Left lung (tissue), 10 donors: ENCODE measurements around the gene ZNF514. TPM values are rescaled to one million over a fixed set of nuclear protein-coding genes. Genes with fewer than 3 reads are reported as not detected.

ENCODE experiments used
- ATAC-seq: fragments of 200-7000 bp; cut with Tn5 transposase; one replicate; pipeline ENCODE4 v1.9.1; 2020; ENCODE audit warnings: moderate library complexity
- DNase-seq, 4 donors: peaks; one replicate each; pipeline ENCODE4 v3.0.0-alpha.2; 2013 to 2020
- H3K27ac ChIP-seq, 2 donors: fragments of 200-600 bp; sonication (generic) in 1 of 2; one replicate each; pipeline versions ENCODE4 v1.5.0 to v1.8.0; 2020 to 2021
- H3K27me3 ChIP-seq, 2 donors: fragments of 200-600 bp; sonication (generic) in 1 of 2; one replicate each; pipeline versions ENCODE4 v1.5.0 to v1.8.0; 2020 to 2021
- H3K36me3 ChIP-seq, 2 donors: fragments of 200-600 bp; sonication (generic) in 1 of 2; one replicate each; pipeline versions ENCODE4 v1.5.0 to v1.8.0; 2020 to 2021
- H3K4me1 ChIP-seq, 2 donors: fragments of 200-600 bp; one replicate each; pipeline ENCODE4 v1.8.0; 2021
- H3K4me3 ChIP-seq, 2 donors: fragments of 200-600 bp; sonication (generic) in 1 of 2; one replicate each; pipeline versions ENCODE4 v1.5.0 to v1.8.0; 2020 to 2021; ENCODE audit warnings: mild to moderate bottlenecking in 1 of 2
- H3K9me3 ChIP-seq, 2 donors: fragments of 200-600 bp; sonication (generic) in 1 of 2; one replicate each; pipeline versions ENCODE4 v1.5.0 to v1.8.0; 2020 to 2021
- intact Hi-C, 2 donors: fragments of 100-400 bp; cut with DNase I; formaldehyde crosslinking; loops; one replicate each; pipeline versions ENCODE4 v1.11.2 to v1.14.2; 2022
- polyA plus RNA-seq, 6 donors: library from polyadenylated mRNA; unstranded; fragments of 120-200 nt; gene quantifications; one replicate each; pipeline ENCODE4 v1.2.1, GENCODE V29; 2013; ENCODE audit not compliant: insufficient read length in 6 of 6
- total RNA-seq, 2 donors: library from RNA; stranded (reverse); fragmentation: NEBNext Ultra II Directional; extraction: Animal tissue kit (Norgen Biotek cat#: 25700); gene quantifications; one replicate each; pipeline ENCODE4 v1.2.1, GENCODE V29; 2021
- TF ChIP-seq, protein P1 (sequence below), 2 donors: fragments of 200-600 bp; sonication (generic) in 1 of 2; IDR thresholded peaks; one replicate each; pipeline versions ENCODE4 v1.5.0 to v1.8.0; 2021; ENCODE audit warnings: antibody characterized with exemption in 2 of 2
- donor health status: DM: no; HTN: yes; CAD: no.
- donor health status: DM: no; HTN: no; CAD: no.

Gene ZNF514
- total and polyA plus RNA-seq, 8 donors: 12.9 to 50.5 (median 39.3) TPM

DNA sequence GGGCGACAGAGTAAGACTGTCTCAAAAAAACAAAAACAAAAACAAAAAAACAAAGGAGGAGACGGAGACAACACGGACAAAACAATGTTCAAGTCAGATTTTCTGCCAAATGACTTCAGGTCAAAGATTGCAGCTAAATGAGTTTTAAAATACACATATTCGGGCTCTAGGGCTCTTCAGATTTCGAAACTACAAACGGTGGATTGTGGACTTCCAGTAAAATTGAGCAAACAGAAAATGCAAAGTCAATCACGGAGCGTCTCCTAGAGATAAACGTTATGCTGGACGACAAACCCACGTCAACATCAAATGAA, 38.6 kb downstream of the ZNF514 start:
- Histone ChIP-seq H3K27ac (peak overlapping the region; percentile 94 to 95), H3K9me3 (no peaks in the 10 kb centered on the region), H3K4me1 (peaks cover 10 to 27% of the 10 kb centered on the region in 2 donors), H3K36me3 (peaks cover 0 to 10% of the 10 kb centered on the region in 2 donors), H3K27me3 (no peaks in the 10 kb centered on the region), H3K4me3 (peak overlapping the region; percentile 76 to 95)
- DNase-seq: no peak
- TF ChIP-seq, protein P1, sequence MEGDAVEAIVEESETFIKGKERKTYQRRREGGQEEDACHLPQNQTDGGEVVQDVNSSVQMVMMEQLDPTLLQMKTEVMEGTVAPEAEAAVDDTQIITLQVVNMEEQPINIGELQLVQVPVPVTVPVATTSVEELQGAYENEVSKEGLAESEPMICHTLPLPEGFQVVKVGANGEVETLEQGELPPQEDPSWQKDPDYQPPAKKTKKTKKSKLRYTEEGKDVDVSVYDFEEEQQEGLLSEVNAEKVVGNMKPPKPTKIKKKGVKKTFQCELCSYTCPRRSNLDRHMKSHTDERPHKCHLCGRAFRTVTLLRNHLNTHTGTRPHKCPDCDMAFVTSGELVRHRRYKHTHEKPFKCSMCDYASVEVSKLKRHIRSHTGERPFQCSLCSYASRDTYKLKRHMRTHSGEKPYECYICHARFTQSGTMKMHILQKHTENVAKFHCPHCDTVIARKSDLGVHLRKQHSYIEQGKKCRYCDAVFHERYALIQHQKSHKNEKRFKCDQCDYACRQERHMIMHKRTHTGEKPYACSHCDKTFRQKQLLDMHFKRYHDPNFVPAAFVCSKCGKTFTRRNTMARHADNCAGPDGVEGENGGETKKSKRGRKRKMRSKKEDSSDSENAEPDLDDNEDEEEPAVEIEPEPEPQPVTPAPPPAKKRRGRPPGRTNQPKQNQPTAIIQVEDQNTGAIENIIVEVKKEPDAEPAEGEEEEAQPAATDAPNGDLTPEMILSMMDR (IDR thresholded peaks at IDR 0.05): no peak
- peak; percentile 51 for ATAC-seq
- intact Hi-C loops: no loop called here

DNA sequence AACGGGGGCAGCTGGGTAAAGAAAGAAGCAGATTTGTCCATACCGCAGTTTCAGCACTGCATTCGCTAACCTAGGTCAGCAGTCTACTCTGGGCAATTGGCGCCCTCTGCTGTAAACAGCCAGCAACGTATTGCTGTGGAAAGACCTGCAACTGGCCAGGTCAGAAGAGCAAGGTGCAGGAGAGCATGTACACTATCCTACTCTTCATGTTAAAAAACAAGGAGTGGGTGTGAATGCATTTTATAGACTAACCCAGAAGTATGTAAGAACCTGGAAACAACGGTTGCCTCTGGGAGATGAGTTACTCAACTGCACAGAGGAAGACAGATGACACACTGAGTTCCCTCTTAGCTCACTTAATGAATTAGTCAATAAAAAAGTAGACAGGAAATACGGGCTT, 44.2 kb downstream of the ZNF514 start:
- intact Hi-C loops: loop anchor here in 1 of 2 donors (10.0 kb wide), 1 partner anchor 91 kb away; the partner anchor contains the start of gene MAL
- TF ChIP-seq, protein P1 (IDR thresholded peaks at IDR 0.05): peak; percentile 61 to 68
- peak; percentile 99 for ATAC-seq

DNA sequence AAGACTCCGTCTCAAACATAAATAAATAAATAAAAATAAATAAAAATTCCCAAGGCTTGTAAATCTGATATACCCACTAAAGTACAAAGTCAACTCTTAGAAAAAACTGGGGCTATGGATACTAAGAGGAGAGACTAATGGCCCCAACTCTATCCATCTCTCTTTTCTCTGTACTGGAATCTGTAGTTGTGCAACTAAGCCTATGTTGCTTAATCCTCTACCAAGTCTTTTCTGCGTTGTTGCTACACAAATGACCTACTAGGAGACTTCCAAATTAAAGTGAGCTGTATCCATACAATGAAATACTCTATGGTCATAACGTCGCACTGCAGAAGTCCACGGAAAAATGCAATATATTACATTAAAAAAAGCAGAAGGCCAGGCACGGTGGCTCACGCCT, 46.2 kb downstream of the ZNF514 start:
- Histone ChIP-seq H3K36me3 (peaks cover 8 to 73% of the 10 kb centered on the region in 2 donors), H3K27me3 (no peaks in the 10 kb centered on the region), H3K27ac (no peak overlapping the region), H3K4me3 (no peak overlapping the region), H3K9me3 (no peaks in the 10 kb centered on the region), H3K4me1 (peaks cover 5 to 16% of the 10 kb centered on the region in 2 donors)
- ATAC-seq (no peak), DNase-seq (no peak)
- TF ChIP-seq, protein P1 (IDR thresholded peaks at IDR 0.05): no peak
- intact Hi-C loops: loop anchor here in 1 of 2 donors (10.0 kb wide), 1 partner anchor 89 kb away; the partner anchor contains the start of gene MAL

More for the DNA sequence above, 44.2 kb downstream of the ZNF514 start:
- Histone ChIP-seq H3K4me3 (no peak overlapping the region), H3K27ac (no peak overlapping the region), H3K9me3 (no peaks in the 10 kb centered on the region), H3K4me1 (peaks cover 7 to 32% of the 10 kb centered on the region in 2 donors), H3K27me3 (no peaks in the 10 kb centered on the region), H3K36me3 (peaks cover 0 to 53% of the 10 kb centered on the region in 2 donors)
- peak; percentile 37 to 80 (median 72) for DNase-seq

DNA sequence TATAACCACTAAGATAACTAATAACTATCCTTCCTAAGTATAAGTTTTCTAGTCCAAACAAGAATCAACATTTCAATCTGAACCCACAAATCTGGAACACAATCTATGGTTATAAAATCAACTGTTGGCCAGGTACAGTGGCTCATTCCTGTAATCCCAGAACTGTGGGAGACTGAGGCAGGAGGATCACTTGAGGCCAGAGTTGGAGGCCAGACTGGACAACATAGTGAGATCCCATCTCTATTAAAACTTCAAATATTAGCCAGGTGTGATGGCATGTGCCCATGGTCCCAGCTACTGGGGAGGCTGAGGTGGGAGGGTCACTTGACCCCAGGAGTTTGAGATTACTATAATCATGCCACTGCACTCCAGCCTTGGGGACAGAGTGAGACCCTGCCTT, 49.3 kb downstream of the ZNF514 start:
- no peak for ATAC-seq
- no peak overlapping the region for H3K27ac ChIP-seq
- TF ChIP-seq, protein P1 (IDR thresholded peaks at IDR 0.05): no peak
- peaks cover 8 to 93% of the 10 kb centered on the region in 2 donors for H3K36me3 ChIP-seq
- no peaks in the 10 kb centered on the region for H3K27me3 ChIP-seq
- intact Hi-C loops: loop anchor here in 1 of 2 donors (10.0 kb wide), 1 partner anchor 86 kb away; the partner anchor contains the start of gene MAL
- no peak for DNase-seq
- no peak overlapping the region for H3K4me3 ChIP-seq
- H3K4me1 ChIP-seq: peaks cover 5 to 9% of the 10 kb centered on the region in 2 donors
- no peaks in the 10 kb centered on the region for H3K9me3 ChIP-seq

DNA sequence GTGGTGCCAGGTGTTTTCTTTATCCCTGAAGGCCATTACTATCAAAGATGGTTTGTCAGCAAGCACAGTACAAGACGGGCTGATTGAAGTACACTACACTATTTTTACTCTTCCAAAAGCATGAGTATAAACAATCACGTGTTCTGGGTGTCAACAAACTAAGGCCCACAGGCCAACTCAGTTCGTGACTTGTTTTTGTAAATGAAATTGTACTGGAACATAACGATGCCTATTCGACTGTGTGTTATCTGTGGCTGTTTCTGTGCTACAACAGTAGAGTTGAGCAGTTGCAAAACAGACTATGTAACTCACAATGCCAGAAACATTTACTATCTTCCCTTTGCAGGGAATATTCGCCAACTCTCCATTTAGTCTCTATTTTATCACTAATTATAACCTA, 50.4 kb downstream of the ZNF514 start:
- TF ChIP-seq, protein P1 (IDR thresholded peaks at IDR 0.05): no peak
- ATAC-seq: no peak
- Histone ChIP-seq H3K4me1 (no peaks in the 10 kb centered on the region), H3K9me3 (no peaks in the 10 kb centered on the region), H3K27me3 (no peaks in the 10 kb centered on the region), H3K4me3 (no peak overlapping the region), H3K36me3 (peaks cover 8 to 96% of the 10 kb centered on the region in 2 donors), H3K27ac (no peak overlapping the region)
- no peak for DNase-seq
- intact Hi-C loops: no loop called here
